Spinal cord (tissue), 10 donors: ENCODE results near the gene SUPT3H. TPM values are rescaled to one million over a fixed set of nuclear protein-coding genes. Genes with fewer than 3 reads are reported as not detected.
"Not testable (repeated sequence)": the region's sequence is repeated elsewhere in the genome, so short reads cannot be mapped to it uniquely, and the experiment has no call there.

Experiments used
- DNase-seq, 6 donors: peaks; one replicate each; pipeline versions ENCODE4 v3.0.0 to v3.0.0-alpha.2; 2013 to 2015; ENCODE audit warnings: low spot score in 6 of 6, low read depth in 4 of 6
- H3K27ac ChIP-seq: one replicate; pipeline ENCODE4 v1.5.1; 2013; ENCODE audit warnings: low read depth, low read length, control low read depth
- H3K27me3 ChIP-seq: one replicate; pipeline ENCODE4 v1.6.1; 2013; ENCODE audit warnings: low read length; ENCODE audit not compliant: control insufficient read depth, insufficient read depth
- H3K36me3 ChIP-seq: one replicate; pipeline ENCODE4 v1.6.1; 2013; ENCODE audit warnings: low read length; ENCODE audit not compliant: control insufficient read depth, insufficient read depth
- H3K4me1 ChIP-seq: one replicate; pipeline ENCODE4 v1.6.1; 2013; ENCODE audit warnings: low read length; ENCODE audit not compliant: control insufficient read depth, insufficient read depth
- H3K4me3 ChIP-seq: one replicate; pipeline ENCODE4 v1.5.1; 2013; ENCODE audit warnings: low read depth, low read length, control low read depth
- H3K9me3 ChIP-seq: one replicate; pipeline ENCODE4 v1.6.1; 2013; ENCODE audit warnings: low read length; ENCODE audit not compliant: control insufficient read depth, insufficient read depth
- WGBS: methylation state at CpG from one replicate; pipeline ENCODE4 v1.1.5; 2013; ENCODE audit warnings: missing lambda C conversion rate; ENCODE audit not compliant: insufficient coverage; 5-methylcytosine and 5-hydroxymethylcytosine counted together
- polyA plus RNA-seq, 2 donors: library from polyadenylated mRNA; unstranded; fragments of 120-200 nt; gene quantifications; one replicate each; pipeline ENCODE4 v1.2.1, GENCODE V29; 2013; ENCODE audit not compliant: insufficient read length in 2 of 2
- total RNA-seq, 2 donors: library from RNA; depleted of rRNA in 1 of 2; stranded (reverse); fragments of 120-200 nt in 1 of 2; fragments of >200 nt in 1 of 2; gene quantifications; one replicate each; pipeline versions ENCODE4 v1.2.3 to v1.2.4, GENCODE V29; 2013 to 2014
- donor health status: healthy.

The SUPT3H gene
- total and polyA plus RNA-seq, 4 donors = 12.2 to 27.7 (median 18.2) TPM

GRCh38 chr6:45278367-45278766 lies 99.4 kb downstream of the SUPT3H start:
- WGBS = no CpG with 5 or more reads among the region's 1 CpG
- Histone ChIP-seq H3K36me3 (no peaks in the 10 kb centered on the region), H3K27ac (no peak overlapping the region), H3K4me1 (no peaks in the 10 kb centered on the region), H3K27me3 (no peaks in the 10 kb centered on the region), H3K9me3 (no peaks in the 10 kb centered on the region), H3K4me3 (no peak overlapping the region)
- no peak for DNase-seq

- not testable (repeated sequence) for DNase-seq, H3K9me3 ChIP-seq, H3K27me3 ChIP-seq, H3K27ac ChIP-seq, H3K4me3 ChIP-seq, H3K4me1 ChIP-seq, H3K36me3 ChIP-seq
- WGBS = no CpG with 5 or more reads among the region's 4 CpGs
Observed at GRCh38 chr6:45277741-45278140, 100.0 kb downstream of the SUPT3H start.

GRCh38 chr6:45275358-45275757 lies 102.4 kb downstream of the SUPT3H start:
- WGBS = 100% methylated on average over 1 of the region's 1 CpG
- Histone ChIP-seq H3K4me3 (no peak overlapping the region), H3K36me3 (no peaks in the 10 kb centered on the region), H3K27ac (no peak overlapping the region), H3K27me3 (no peaks in the 10 kb centered on the region), H3K4me1 (no peaks in the 10 kb centered on the region), H3K9me3 (peaks cover 2% of the 10 kb centered on the region)
- no peak for DNase-seq

GRCh38 chr6:45272626-45273025 lies 105.1 kb downstream of the SUPT3H start:
- no peaks in the 10 kb centered on the region for H3K36me3 ChIP-seq
- no peaks in the 10 kb centered on the region for H3K4me1 ChIP-seq
- DNase-seq = no peak
- H3K27me3 ChIP-seq = no peaks in the 10 kb centered on the region
- no peak overlapping the region for H3K4me3 ChIP-seq
- no CpG with 5 or more reads among the region's 2 CpGs for WGBS
- H3K9me3 ChIP-seq = peaks cover 2% of the 10 kb centered on the region
- no peak overlapping the region for H3K27ac ChIP-seq

GRCh38 chr6:45265246-45265645 lies 112.5 kb downstream of the SUPT3H start:
- Histone ChIP-seq H3K4me1 (no peaks in the 10 kb centered on the region), H3K27ac (no peak overlapping the region), H3K36me3 (no peaks in the 10 kb centered on the region), H3K9me3 (no peaks in the 10 kb centered on the region), H3K27me3 (no peaks in the 10 kb centered on the region), H3K4me3 (no peak overlapping the region)
- DNase-seq = no peak
- WGBS = no CpG with 5 or more reads among the region's 2 CpGs

- H3K9me3 ChIP-seq = no peaks in the 10 kb centered on the region
- no peak overlapping the region for H3K27ac ChIP-seq
- DNase-seq = no peak
- no peak overlapping the region for H3K4me3 ChIP-seq
- WGBS = 100% methylated on average over 1 of the region's 3 CpGs
- H3K4me1 ChIP-seq = no peaks in the 10 kb centered on the region
- no peaks in the 10 kb centered on the region for H3K27me3 ChIP-seq
- no peaks in the 10 kb centered on the region for H3K36me3 ChIP-seq
Observed at GRCh38 chr6:45260696-45261095, 117.0 kb downstream of the SUPT3H start.

- Histone ChIP-seq H3K4me1 (no peaks in the 10 kb centered on the region), H3K27me3 (no peaks in the 10 kb centered on the region), H3K27ac (no peak overlapping the region), H3K9me3 (no peaks in the 10 kb centered on the region), H3K4me3 (no peak overlapping the region), H3K36me3 (no peaks in the 10 kb centered on the region)
- WGBS = no CpG with 5 or more reads among the region's 9 CpGs
- peak in 1 of 6 donors; percentile 8 for DNase-seq
Observed at GRCh38 chr6:45256697-45257695, 120.7 kb downstream of the SUPT3H start.

- no peak for DNase-seq
- 100% methylated on average over 1 of the region's 4 CpGs for WGBS
- Histone ChIP-seq H3K9me3 (no peaks in the 10 kb centered on the region), H3K27me3 (no peaks in the 10 kb centered on the region), H3K27ac (no peak overlapping the region), H3K36me3 (no peaks in the 10 kb centered on the region), H3K4me3 (no peak overlapping the region), H3K4me1 (no peaks in the 10 kb centered on the region)
Observed at GRCh38 chr6:45255434-45255833, 122.3 kb downstream of the SUPT3H start.

GRCh38 chr6:45254253-45254652 lies 123.5 kb downstream of the SUPT3H start:
- H3K27ac ChIP-seq = no peak overlapping the region
- no peaks in the 10 kb centered on the region for H3K27me3 ChIP-seq
- H3K4me1 ChIP-seq = no peaks in the 10 kb centered on the region
- no peak for DNase-seq
- WGBS = 60% methylated on average over 1 of the region's 1 CpG
- H3K36me3 ChIP-seq = no peaks in the 10 kb centered on the region
- no peak overlapping the region for H3K4me3 ChIP-seq
- H3K9me3 ChIP-seq = no peaks in the 10 kb centered on the region

GRCh38 chr6:45253453-45253852 lies 124.3 kb downstream of the SUPT3H start:
- no peaks in the 10 kb centered on the region for H3K36me3 ChIP-seq
- no CpG with 5 or more reads among the region's 6 CpGs for WGBS
- H3K4me1 ChIP-seq = no peaks in the 10 kb centered on the region
- H3K27me3 ChIP-seq = no peaks in the 10 kb centered on the region
- H3K27ac ChIP-seq = no peak overlapping the region
- no peaks in the 10 kb centered on the region for H3K9me3 ChIP-seq
- DNase-seq = no peak
- H3K4me3 ChIP-seq = no peak overlapping the region
